Measurements from ENCODE around the gene GRM8.
A peak's percentile ranks its signal among the peaks of the same experiment; 100 is the strongest.

GRM8 gene

GRCh38 chr7:127252778-127253280, at the start of gene GRM8:
Gene GRM8, minus strand, starts transcription at chr7:127252941.
- no peak for DNase-seq (ENCODE audit: low spot score)

GRCh38 chr7:127290801-127291361, 38.1 kb upstream of the GRM8 start:
- DNase-seq (ENCODE audit: low spot score): no peak

GRCh38 chr7:127290116-127290655, 37.4 kb upstream of the GRM8 start:
- no peak for DNase-seq (ENCODE audit: low spot score)

DNA sequence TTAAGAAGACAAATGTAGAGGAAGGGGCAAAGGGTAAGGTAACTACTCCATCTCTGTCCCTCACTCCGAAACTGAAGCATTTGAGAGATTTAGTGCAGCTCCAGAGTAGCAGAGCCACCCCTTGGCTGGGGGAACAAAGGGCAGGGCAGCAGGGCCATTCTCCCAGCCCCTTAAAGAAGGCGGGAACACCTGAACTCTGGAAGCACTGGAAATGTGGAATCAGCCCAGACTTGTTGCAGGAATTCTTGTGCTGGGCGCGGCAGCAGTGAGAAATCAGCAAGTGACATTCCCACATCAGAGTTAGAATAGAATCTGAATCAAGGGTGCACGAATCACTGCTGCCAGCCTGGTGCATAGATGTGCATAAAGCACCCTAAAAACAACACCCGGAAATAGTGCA, 34.4 kb upstream of the GRM8 start:
- DNase-seq (ENCODE audit: low spot score): no peak

GRCh38 chr7:127270093-127270492, 17.4 kb upstream of the GRM8 start:
- no peak for DNase-seq (ENCODE audit: low spot score)

GRCh38 chr7:127266047-127266446, 13.3 kb upstream of the GRM8 start:
- no peak for DNase-seq (ENCODE audit: low spot score)

DNA sequence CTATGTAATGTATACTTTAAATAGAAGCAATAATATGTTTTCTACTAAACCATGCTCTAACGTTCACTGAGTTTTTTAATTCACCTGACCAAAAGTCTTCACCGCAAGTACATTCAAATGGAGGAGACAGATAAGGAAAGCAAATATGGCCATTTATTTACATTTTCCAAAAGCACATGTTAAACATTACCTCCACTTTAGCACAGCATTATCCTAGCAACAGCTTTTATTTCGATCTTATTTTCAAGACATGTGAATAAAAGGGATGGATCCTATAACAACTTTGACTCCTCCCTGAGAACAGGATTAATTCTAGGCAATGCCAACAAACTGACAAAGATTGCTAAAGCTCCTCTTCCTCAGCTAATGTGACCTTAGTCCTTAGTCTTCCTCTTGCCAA, 11.5 kb upstream of the GRM8 start:
- no peak for DNase-seq (ENCODE audit: low spot score)

- DNase-seq (ENCODE audit: low spot score): no peak
Measured at GRCh38 chr7:127258111-127258510, 5.4 kb upstream of the GRM8 start.

DNA sequence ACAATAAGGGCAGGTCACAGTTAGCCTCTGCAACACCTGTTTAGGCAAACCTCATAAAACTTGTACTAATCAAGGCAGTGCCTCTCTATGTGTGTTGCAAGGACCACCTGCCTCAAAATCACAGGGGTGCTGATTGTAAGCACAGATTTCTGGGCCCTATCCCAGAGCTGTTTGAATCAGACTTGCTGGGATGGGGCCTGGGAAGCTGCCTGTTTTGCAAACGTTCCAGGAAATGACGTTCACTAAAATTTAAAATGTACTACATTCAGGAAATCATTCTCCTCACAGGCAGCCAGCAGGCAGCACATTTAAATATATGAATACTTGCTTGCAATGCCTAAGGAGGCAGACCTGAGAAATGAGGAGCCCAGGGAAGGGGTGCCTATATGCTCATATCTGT, 4.3 kb upstream of the GRM8 start:
- no peak for DNase-seq (ENCODE audit: low spot score)

DNA sequence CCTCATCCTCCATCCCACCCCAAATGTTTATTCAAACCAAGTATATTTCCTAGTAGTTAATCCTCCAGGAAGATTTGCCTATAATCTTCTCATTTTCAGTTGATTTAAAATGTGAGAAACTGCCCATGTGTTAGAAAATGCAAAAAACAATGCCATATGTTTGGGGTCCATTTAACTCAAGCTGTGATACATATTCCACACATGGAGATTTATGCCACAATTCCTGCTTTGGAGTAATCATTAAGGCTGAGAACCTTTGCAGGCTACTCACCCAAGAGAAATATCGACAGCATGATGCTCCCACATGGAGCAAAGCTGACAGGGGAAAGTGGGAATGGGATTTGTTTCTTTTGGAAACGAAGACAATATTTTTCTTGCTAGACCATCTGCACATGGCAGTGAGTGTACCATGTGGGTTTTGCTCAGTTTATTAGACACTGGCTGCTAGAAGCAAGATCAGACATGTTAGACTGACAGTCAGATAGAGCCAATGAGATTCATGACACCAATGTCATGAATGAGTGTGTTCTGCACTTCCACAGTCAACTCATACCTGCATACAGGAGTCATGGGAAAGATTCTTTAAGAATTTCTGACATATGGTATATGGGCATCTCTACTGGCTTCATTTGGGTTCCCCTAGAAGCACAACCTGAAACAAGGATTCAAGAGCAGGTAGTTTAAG, 3.4 kb upstream of the GRM8 start:
- DNase-seq (ENCODE audit: low spot score): no peak

DNA sequence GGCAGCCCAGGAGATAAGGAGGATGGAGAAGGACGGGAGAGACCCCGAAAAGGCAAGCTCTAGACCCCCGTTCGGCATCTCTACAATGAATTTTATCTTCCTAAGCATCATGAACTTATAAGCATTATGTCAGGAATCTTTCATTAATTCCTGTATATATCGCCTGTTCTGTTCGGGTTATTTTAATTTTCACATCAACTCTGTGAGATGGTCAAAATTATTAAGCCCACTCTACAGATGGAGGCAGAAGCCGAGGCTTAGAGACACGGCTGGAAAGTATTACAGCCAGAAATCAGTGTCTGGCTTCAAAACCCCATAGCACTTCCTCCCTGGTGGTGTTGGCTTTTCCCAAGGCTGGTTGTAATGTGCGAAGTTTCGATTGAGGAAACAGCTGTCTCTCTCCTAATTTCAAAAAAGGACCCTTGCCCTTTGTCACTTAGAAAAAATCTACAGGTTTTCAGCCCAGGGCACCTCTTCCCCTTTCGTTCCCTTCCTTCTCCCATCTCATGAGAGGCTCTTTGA, 1.5 kb upstream of the GRM8 start:
- no peak for DNase-seq (ENCODE audit: low spot score)

DNA sequence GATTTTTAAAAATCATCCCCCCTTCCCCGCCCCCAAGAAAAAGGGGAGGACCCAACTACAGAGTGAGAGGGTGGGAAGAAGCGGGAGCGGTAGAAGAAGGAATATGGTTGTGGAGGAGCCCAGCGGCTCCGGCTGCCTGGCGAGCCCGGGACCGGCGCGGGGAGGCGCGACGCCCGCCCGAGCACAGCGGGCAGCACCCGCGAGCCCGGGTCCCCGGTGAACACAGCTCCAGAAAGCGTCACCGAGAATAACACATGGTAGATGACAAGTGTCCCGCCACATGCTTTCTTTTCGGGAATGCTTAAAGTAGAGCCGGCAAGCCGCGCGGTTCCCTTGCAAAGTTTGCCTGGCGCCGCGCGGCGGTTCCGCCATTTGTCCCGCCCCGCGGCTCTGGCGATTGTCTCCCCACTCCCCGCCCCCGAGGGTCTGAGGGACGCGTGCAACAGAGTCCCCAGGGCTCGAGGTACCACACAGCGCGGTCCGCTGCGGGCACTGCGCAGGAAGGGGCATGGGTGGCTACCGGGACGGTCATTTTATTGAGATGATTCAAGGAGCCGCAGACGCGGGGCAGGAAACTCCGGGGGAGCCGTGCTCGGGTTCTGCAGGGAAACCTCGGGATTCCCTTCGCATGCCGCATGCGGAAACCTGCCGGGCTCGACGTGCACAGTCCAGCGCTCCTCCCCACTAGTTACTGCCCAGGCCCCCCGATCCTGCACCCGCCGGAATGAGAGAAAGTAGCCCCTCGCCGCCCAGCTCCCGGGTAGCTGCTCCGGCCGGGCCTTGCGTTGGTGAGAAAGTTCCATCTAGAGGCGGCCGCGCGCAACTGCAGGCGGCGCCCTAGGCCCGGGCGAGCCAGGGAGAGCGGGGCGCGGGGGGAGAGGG, 781 bp upstream of the GRM8 start:
- DNase-seq (ENCODE audit: low spot score): peak; percentile 47

- no peak for DNase-seq (ENCODE audit: low spot score)
Measured at GRCh38 chr7:127252377-127252713, 396 bp downstream of the GRM8 start.

- no peak for DNase-seq (ENCODE audit: low spot score)
Measured at GRCh38 chr7:127251465-127252376, 1.0 kb downstream of the GRM8 start.

- no peak for DNase-seq (ENCODE audit: low spot score)
Measured at GRCh38 chr7:127251036-127251464, 1.7 kb downstream of the GRM8 start.

- no peak for DNase-seq (ENCODE audit: low spot score)
Measured at GRCh38 chr7:127250312-127251035, 2.3 kb downstream of the GRM8 start.

DNA sequence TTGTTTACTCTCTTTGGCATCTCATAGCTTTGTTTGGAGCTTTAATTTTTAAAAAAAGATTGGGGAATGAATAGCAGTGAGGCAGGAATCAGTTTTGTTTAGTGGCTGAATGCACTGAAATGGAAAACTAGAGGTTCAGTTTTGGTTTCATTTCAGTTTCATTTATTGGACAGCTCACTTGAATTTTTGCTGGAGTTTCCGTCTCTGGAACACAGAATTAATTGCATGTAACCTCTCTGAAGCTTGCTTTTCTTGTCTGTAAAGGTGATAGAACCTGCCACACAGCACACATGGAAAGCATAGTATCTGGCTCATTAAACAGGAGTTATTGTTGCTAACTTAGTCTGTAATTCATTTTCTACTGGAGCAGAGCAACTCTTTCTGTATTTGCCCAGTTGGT, 7.1 kb downstream of the GRM8 start:
- DNase-seq (ENCODE audit: low spot score): no peak

DNA sequence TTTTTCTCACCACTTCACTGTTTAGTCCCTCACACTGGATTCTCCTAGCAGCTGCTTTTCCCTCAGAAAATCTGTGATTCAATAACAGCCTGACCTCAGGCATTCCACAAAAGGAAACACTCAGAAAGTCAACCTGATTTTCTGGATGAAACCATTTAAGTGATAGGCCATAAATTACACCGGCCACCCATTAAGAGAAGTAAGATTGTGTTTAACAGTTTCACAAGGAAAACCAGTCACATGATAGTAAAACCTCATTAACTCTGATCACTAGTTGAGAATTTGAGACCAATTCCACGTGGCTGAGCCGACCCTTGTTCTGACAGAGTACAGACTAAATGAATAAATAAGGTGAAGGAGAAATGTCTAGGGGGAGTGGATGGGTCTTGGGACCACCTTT, 7.7 kb downstream of the GRM8 start:
- no peak for DNase-seq (ENCODE audit: low spot score)

DNA sequence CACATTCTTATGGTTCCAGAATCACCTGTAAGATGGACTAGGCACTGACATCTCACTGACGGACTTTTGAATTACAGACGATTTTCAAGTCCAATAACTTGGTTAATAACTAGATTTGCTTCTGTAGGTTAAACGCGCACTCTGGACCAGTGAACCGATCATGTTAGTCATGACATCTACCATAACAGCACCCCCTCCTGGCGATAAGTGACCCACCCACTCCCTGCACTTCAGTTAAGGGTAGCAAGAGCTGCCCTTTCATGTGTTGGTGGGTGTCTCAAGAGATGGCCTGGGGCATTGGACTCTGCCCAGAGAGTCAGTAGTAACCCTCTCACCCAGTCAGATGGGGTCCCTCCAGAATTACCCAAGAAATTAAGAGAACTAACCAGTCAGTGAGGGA, 12.9 kb downstream of the GRM8 start:
- no peak for DNase-seq (ENCODE audit: low spot score)

GRCh38 chr7:127233630-127234029, 19.1 kb downstream of the GRM8 start:
- no peak for DNase-seq (ENCODE audit: low spot score)

DNA sequence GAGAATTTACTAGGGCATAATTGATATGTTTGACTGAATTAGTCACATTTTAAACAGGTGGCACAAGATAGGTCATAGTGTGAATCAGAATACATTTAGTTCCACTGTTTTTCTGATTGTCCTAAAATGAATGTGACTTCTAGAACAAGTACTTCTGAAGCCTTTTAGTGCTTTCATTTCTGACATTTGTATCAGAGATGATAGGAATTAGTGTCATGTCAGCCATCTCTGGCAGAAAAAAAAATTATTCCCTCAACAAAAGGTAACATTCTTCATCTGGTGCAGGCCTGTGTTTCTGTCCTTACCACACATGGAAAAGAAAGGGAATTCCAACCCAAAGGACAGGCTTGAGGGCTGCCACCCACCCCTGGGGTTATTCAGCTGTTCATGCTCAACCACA, 21.3 kb downstream of the GRM8 start:
- DNase-seq (ENCODE audit: low spot score): no peak
